ENCODE data around the gene PIAS4.

PIAS4 gene

DNA sequence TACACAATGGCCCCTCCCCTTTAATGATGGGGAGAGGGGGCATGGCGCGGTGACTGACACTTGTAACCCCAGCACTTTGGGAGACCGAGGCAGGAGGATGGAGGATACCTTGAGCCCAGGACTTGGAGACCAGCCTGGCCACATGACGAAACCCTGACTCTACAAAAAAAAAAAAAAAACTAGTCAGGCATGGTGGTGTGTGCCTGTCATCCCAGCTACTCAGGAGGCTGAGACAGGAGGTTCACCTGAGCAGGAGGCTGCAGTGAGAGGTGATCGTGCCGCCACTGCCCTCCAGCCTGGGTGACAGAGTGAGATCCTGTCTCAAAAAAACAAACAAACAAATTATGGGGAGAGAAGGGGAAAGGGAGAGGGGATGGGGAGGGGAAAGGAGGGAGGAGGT, 72.9 kb downstream of the PIAS4 start:
- H3K27ac Mint-ChIP-seq = no peak overlapping the region
- no peaks in the 10 kb centered on the region for H3K9me3 Mint-ChIP-seq
- peaks cover 25% of the 10 kb centered on the region for H3K4me1 Mint-ChIP-seq (ENCODE audit: low read depth)
- no peaks in the 10 kb centered on the region for H3K27me3 Mint-ChIP-seq (ENCODE audit: low read depth)
- no peak for DNase-seq (ENCODE audit: low spot score)
- no peak overlapping the region for H3K4me3 Mint-ChIP-seq
- no peaks in the 10 kb centered on the region for H3K36me3 Mint-ChIP-seq (ENCODE audit: low read depth)

DNA sequence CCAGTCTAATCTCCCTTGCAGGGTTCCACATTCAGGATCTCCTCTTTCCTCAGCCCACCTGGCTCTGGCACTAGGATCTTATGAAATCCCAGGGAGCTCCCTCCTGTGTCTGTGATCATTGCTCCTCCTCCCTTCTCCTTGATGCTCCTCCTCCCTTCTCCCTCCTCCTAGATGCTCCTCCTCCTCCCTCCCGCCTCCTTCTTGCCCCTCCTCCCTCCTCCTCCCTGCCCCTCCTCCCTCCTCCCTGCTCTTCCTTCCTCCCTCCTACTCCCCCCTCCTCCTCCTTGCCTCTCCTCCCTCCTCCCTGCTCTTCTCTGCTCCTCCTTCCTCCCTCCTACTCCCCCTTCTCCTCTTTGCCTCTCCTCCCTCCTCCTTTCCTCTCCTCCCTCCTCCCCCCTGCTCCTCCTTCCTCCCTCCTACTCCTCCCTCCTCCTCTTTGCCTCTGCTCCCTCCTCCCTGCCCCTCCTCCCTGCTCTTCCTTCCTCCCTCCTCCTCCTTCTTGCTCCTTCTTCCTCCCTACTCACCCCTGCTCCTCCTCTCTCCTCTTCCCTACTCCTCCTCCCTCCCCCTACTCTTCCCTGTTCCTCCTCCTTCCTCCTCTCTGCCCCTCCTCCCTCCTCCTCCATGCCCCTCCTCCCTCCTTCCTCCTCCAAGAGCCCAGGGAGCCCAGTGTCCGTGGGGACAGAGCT, 74.0 kb downstream of the PIAS4 start:
- H3K4me1 Mint-ChIP-seq (ENCODE audit: low read depth) = peaks cover 29% of the 10 kb centered on the region
- no peak overlapping the region for H3K27ac Mint-ChIP-seq
- no peak for DNase-seq (ENCODE audit: low spot score)
- no peaks in the 10 kb centered on the region for H3K36me3 Mint-ChIP-seq (ENCODE audit: low read depth)
- no peaks in the 10 kb centered on the region for H3K27me3 Mint-ChIP-seq (ENCODE audit: low read depth)
- H3K4me3 Mint-ChIP-seq = no peak overlapping the region
- H3K9me3 Mint-ChIP-seq = no peaks in the 10 kb centered on the region

DNA sequence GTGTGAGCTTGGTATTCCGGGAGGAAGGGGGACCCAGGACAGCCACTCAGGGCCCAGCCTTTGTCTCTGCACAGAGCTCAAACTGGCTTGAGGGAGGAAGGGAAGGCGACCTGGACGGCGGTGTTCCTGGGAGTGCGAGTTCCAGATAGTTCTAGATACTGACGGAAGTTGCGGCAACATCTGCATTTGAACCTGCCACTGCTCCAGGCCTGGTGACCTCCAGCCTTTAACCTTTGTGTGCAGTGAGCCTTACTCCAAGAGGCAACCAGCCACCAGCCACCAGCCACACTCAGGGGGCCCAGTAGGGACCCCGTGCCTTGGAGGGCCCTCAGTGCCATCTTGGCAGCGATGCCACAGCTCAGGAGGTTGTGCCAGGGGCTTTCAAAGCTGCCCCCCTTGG, 74.6 kb downstream of the PIAS4 start:
- H3K4me3 Mint-ChIP-seq = no peak overlapping the region
- H3K27me3 Mint-ChIP-seq (ENCODE audit: low read depth) = no peaks in the 10 kb centered on the region
- H3K9me3 Mint-ChIP-seq = no peaks in the 10 kb centered on the region
- no peak overlapping the region for H3K27ac Mint-ChIP-seq
- H3K36me3 Mint-ChIP-seq (ENCODE audit: low read depth) = no peaks in the 10 kb centered on the region
- peaks cover 27% of the 10 kb centered on the region for H3K4me1 Mint-ChIP-seq (ENCODE audit: low read depth)
- no peak for DNase-seq (ENCODE audit: low spot score)

DNA sequence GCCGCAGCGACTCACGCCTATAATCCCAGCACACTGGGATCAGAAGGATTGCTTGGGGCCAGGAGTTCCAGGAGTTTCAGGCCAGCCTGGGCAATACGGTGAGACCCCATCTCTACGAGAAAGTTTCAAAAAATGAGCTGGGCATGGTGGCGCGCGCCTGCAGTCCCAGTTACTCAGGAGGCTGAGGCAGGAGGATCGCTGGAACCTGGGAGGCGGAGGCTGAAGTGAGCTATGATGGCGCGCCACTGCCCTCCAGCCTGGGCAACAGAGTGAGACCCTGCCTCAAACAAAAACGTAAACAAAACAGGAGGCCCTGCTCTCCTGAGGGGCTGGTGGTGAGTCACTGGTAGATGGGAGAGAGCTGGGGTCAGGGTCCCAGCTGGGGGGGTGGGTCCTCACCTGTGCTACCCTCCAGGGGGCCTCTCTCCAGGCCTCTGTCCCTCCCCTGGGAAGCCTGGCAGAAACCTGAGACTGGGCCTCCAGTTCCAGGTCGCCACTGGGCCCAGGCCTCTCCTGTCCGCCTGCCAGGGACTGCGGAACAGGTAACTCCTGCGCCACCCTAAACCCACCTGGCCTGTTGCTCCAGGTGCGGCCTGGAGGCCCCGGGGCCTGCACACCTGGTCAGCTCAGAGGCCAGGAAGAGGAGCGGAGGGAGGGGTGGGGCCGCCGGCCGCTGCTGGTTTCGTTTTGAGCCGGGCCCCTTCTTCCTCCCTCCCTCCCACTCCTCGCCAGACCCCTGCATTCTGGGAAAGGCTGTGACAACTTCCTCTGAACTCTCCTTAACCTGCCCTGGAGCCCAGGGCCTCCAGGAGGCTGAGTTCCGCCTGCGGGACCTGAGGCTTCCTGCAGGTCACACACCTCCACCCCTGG, 76.4 kb downstream of the PIAS4 start:
- Mint-ChIP-seq H3K36me3 (ENCODE audit: low read depth) (peaks cover 2% of the 10 kb centered on the region), H3K9me3 (no peaks in the 10 kb centered on the region), H3K4me1 (ENCODE audit: low read depth) (peaks cover 34% of the 10 kb centered on the region), H3K4me3 (peak overlapping the region; percentile 64), H3K27me3 (ENCODE audit: low read depth) (no peaks in the 10 kb centered on the region), H3K27ac (peak overlapping the region; percentile 86)
- DNase-seq (ENCODE audit: low spot score) = peak; percentile 17

DNA sequence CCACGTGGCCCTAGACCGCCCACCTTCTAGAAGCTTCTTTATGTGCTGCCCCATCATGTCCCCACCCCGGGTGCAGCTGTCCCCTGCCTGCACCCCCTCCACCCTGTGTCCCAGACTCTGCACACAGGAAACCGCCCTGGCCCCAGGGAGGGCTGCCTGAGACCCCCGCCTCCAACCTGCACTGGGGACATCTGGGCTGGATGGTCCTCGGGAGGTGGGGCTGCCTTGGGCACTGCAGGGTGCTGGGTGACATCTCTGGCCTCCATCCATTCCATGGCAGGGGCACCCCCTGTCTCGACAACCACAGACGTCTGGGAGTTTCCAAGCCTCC, 77.0 kb downstream of the PIAS4 start:
- no peak for DNase-seq (ENCODE audit: low spot score)
- peaks cover 2% of the 10 kb centered on the region for H3K36me3 Mint-ChIP-seq (ENCODE audit: low read depth)
- peaks cover 38% of the 10 kb centered on the region for H3K4me1 Mint-ChIP-seq (ENCODE audit: low read depth)
- no peaks in the 10 kb centered on the region for H3K9me3 Mint-ChIP-seq
- peak overlapping the region; percentile 64 for H3K4me3 Mint-ChIP-seq
- no peaks in the 10 kb centered on the region for H3K27me3 Mint-ChIP-seq (ENCODE audit: low read depth)
- peak overlapping the region; percentile 86 for H3K27ac Mint-ChIP-seq

DNA sequence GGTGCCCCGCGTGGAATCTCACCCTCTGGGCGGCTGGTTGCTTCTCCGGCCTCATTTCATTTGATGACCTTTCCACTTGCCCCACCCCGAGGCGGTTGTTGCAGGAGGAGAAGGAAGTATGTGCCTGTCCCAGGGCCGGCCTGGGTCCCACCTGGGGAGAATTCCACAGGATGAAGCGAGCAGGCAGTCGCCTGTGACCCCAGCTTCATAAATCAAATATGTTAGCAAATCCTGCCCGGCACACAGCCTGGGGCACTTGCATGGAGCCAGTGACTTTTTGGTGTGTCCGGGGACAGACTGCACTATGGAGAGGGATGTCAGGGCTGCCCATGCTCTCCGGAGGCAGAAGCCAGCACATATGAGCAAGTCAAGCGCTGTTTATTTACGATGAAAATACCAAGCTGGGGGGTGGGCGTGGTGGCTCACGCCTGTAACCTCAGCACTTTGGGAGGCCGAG, 78.9 kb downstream of the PIAS4 start:
- Mint-ChIP-seq H3K4me3 (peak overlapping the region; percentile 24), H3K27ac (peak overlapping the region; percentile 73), H3K27me3 (ENCODE audit: low read depth) (no peaks in the 10 kb centered on the region), H3K36me3 (ENCODE audit: low read depth) (peaks cover 6% of the 10 kb centered on the region), H3K4me1 (ENCODE audit: low read depth) (peaks cover 44% of the 10 kb centered on the region), H3K9me3 (no peaks in the 10 kb centered on the region)
- DNase-seq (ENCODE audit: low spot score) = no peak

DNA sequence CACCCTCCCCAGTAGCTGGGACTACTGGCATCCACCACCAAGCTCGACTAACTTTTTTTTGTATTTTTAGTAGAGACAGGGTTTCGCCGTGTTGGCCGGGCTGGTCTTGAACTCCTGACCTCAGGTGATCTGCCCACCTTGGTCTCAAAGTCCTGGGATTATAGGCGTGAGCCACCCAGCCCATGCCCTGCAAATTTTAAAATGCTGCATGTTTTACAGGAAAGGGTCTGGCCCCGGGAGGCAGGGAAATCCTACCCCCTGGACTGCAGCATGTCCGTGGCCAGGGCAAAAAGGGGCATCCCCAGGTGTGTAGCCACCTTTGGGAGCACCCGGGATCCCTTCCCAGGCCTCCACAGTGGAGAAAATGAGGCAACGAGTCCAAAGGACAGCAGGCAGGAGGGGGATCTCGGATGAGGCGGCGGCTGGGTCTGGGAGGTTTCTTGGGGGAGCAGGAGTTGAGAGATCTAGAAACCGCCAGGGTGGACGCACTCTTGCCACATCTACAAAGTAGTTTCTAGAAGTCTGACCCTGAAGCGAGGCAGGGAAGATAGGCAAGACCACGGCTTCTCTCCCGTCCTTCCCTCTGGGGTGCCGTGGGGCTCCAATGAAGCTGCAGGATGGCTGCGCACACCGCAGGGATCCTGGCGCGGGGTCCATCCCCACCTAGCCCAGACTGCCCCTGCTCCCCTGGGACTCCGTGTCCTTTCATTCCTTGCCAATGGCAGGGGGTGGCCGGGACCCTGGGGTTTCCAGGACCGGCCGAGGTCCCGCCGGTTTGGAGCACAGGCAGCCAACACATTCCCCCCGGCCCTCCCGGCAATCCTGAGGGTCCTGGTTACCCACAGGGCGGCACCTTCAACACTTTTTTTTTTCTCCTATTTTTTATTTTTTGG, 80.5 kb downstream of the PIAS4 start:
- Mint-ChIP-seq H3K27me3 (ENCODE audit: low read depth) (no peaks in the 10 kb centered on the region), H3K27ac (peak overlapping the region; percentile 95), H3K4me3 (peak overlapping the region; percentile 83), H3K4me1 (ENCODE audit: low read depth) (peaks cover 43% of the 10 kb centered on the region), H3K36me3 (ENCODE audit: low read depth) (peaks cover 6% of the 10 kb centered on the region), H3K9me3 (no peaks in the 10 kb centered on the region)
- no peak for DNase-seq (ENCODE audit: low spot score)

DNA sequence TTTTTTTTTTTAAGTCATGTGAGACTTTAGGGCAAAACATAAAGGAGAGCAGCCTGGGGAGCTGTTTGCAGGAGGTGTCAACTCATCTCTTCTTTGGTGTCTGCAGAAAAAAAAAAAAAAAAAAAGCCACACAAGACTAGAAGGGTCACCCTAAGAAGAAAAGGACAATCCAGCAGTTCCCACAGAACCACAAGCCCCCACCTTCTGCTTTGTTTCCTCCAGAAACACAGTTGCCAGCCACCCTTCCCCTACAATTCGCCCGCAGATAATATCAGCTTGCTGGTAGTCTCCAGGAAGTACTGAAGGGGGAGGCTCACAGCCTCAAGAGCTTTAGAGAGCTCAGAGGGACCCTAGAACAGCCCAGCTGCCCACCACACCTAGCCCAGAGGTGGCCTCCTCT, 81.4 kb downstream of the PIAS4 start:
- Mint-ChIP-seq H3K27ac (peak overlapping the region; percentile 95), H3K4me1 (ENCODE audit: low read depth) (peaks cover 40% of the 10 kb centered on the region), H3K36me3 (ENCODE audit: low read depth) (peaks cover 14% of the 10 kb centered on the region), H3K27me3 (ENCODE audit: low read depth) (no peaks in the 10 kb centered on the region), H3K9me3 (no peaks in the 10 kb centered on the region), H3K4me3 (peak overlapping the region; percentile 83)
- peak; percentile 66 for DNase-seq (ENCODE audit: low spot score)
